ENCODE data around the gene LILRA5.
"Not testable (repeated sequence)": the region's sequence is repeated elsewhere in the genome, so short reads cannot be mapped to it uniquely, and the experiment has no call there.

LILRA5 gene

DNA sequence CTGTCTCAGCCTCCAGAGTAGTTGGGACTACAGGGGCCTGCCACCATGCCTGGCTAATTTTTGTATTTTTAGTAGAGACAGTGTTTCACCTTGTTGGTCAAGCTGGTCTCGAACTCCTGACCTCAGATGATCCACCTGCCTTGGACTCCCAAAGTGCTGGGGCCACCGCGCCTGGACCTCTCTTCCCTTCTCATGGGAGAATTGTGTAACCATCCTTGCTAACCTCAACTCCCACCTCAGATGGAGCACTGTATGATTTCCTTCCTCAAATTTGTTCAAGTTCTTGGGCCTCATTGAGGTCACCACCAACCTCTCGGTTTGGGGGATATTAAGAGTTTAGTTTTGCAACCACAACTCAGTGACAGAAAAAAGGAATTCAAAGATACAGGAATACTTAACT is 10.7 kb downstream of the LILRA5 start:
- no peak for DNase-seq (ENCODE audit: low read depth)

DNA sequence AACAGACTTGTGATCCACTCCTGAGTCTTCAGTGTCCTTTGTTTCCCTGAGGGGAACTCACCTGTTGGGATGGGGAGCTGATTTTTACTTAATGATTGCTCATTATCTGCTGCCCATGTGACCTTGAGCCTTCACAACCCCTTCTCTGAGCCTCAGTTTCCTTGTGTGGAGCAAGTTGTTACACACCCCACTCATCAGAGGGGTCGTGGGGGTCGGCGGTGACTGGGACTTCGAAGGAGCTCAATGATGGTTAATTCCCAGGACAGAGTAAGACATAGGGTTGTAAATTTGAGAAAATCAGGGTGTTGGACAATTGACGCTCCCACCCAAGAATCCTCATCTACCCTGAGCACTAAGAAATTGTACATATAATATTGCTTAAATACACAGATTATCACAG is 13.5 kb downstream of the LILRA5 start:
- no peak for DNase-seq (ENCODE audit: low read depth)

DNA sequence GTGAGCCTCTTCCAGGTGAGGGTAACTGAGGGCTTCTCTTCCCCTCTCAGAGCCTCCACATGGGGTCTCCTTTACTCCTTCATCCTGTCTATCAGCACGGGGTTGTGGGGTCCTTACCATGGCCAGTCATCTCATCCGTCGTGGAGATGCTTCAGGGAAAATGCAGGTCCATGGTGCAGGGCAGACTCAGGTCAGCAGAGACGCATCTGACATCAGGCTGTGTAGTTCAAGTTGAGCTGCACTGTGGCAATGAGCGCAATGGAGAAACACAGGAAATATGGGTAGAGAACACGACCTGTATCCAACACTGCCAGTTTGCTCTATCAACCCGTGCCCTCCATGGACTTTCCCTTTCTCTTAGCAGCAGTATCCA is 13.9 kb downstream of the LILRA5 start:
- no peak for DNase-seq (ENCODE audit: low read depth)

GRCh38 chr19:54298357-54299125 is 14.4 kb downstream of the LILRA5 start:
- DNase-seq (ENCODE audit: low read depth), result no peak

DNA sequence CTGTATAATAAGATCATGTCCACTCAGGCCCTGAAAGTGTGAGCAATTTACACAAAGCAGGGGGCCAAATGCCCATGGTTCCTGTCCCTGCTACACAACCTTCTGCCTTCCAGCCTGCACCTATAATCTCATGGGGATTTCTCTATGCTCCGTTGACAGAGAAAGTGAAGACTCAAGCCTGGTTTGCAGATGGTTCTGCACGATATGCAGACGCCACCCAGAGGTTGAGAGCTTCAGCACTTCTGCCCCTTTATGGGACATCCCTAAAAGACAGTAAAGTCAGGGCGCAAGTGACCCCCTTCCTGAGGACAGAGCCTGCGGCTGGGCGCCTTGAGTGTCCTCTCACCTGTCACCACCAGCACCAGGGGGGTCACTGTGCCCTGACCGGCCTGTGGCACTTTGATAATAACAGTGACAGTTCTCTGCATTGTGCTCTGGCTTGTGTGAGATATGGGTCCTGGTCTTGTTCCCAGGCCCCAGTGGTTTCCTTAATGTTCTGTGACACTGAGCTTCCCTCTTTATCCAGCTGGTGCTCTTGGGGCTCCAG is 15.1 kb downstream of the LILRA5 start:
- DNase-seq (ENCODE audit: low read depth), result no peak

- DNase-seq (ENCODE audit: low read depth), result no peak
These were observed 18.4 kb downstream of the LILRA5 start for GRCh38 chr19:54294539-54294938.

DNA sequence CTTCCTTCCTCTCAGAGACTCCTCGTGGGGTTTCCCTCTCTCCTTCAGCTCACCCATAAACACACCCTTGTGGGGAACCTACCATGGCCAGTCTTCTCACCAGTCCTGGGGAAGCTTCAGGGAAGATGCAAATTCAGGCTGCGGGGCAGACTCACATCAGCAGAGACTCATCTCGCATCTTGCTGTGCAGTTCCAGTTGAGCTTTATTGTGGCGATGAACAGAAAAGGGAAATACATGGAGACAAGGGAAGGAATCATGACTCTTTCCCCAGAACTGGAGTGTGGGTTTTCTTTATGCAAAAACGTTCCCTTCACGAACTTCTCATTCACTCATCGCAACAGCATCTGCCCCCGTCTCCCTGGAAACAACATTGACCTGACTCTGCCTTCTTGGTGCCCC is 23.8 kb downstream of the LILRA5 start:
- not testable (repeated sequence) for DNase-seq (ENCODE audit: low read depth)

DNA sequence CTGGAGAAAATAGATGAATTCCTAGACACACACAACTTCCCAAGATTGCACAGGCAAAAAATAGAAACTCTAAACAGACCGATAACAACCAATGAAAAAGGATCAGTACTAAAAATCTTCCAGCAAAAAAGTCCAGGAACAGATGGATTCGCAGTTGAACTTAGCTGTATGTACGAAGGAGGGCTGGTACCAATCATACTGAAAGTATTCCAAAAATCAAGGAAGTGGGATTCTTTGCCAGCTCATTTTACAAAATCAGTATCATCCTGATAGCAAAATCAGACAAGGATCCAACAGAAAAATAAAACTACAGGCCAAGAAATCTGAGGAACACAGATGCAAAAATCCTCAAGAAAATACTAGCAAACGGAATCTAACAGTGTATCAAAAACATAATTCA is 25.5 kb downstream of the LILRA5 start:
- no peak for DNase-seq (ENCODE audit: low read depth)

- DNase-seq (ENCODE audit: low read depth), result not testable (repeated sequence)
These were observed 26.7 kb downstream of the LILRA5 start for GRCh38 chr19:54286283-54286682.

DNA sequence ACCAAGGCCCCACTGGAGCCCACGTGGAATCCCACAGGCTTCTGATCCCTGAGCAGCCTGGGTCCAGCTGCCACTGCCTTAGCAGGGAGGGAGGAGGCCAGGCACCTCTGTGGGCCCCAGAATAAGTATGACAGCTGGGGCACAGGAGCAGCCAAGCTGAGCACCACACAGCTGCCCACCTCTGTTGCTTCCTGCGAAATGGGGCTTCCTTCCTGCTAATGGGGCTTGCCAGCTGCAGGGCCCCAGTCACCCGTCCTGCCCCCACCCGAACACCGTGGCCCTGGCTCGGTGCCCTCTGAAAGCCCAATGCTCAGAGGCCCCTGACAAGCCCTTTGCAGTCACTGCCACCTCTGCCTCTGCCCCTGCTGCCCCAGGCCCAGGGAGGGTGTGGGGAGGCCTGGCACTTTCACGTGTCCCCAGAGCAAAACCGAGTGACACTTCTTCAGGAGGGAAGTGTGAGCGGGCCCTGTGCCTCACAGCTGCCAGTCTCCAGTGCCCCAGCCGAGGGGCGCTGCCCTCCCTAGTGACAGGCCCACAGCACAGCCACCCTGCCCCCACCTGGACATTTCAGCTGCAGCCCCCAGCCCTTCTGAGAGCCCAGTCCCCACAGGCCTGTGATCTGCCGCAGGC is 27.4 kb downstream of the LILRA5 start:
- DNase-seq (ENCODE audit: low read depth), result not testable (repeated sequence)

DNA sequence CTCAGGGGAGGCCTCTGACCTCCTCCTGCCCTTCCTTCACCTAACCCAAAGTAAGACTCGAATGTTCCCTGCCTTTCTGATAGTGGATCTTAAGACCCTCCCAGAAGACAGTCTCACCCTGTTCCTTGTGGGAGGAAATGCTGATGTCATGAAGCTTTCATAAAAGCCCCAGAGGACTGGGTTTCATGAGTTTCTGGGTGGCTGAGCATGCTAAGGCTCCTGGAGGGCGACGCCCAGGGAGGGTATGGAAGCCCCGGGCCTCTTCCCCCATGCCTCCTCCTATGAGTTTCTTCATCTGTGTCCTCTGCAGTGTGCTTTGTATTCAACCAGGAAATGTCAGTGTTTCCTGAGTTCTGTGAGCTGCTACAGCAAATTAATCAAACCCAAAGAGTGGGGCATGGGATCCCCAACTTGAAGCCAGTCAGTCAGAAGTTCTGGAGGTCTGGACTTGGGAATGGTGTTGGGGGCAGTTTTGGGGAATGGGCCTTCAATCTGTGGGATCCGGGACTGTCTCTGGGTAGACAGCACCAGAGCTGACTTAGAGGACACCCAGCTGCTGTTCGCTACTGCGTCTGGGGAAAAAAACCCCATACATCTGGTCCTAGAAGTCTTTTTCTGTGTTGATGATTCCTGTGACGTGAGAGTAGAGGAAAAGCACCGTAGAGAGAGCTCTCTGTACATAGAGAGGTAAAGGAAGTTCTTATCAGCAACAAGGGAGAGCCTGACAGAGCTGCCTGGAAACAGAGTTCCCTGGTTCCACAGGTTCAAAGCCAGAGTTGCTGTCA is 30.1 kb downstream of the LILRA5 start:
- DNase-seq (ENCODE audit: low read depth), result no peak

DNA sequence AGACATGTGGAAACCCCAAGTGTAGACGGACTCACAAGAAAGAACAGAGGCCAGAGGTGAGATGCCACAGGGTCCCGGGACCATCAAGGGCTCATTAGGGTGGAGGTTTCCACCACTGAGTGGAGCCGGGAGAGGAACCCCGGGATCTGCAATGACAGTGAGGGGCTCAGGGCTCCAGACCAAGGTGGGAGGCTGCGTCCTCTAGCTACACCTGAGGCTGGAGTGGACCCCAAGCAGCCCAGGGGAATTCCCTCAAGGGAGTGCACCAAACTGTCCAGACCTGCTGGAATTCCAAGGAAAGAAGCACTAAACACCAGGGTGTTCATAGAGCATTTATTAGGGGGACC is 31.3 kb downstream of the LILRA5 start:
- not testable (repeated sequence) for DNase-seq (ENCODE audit: low read depth)

DNA sequence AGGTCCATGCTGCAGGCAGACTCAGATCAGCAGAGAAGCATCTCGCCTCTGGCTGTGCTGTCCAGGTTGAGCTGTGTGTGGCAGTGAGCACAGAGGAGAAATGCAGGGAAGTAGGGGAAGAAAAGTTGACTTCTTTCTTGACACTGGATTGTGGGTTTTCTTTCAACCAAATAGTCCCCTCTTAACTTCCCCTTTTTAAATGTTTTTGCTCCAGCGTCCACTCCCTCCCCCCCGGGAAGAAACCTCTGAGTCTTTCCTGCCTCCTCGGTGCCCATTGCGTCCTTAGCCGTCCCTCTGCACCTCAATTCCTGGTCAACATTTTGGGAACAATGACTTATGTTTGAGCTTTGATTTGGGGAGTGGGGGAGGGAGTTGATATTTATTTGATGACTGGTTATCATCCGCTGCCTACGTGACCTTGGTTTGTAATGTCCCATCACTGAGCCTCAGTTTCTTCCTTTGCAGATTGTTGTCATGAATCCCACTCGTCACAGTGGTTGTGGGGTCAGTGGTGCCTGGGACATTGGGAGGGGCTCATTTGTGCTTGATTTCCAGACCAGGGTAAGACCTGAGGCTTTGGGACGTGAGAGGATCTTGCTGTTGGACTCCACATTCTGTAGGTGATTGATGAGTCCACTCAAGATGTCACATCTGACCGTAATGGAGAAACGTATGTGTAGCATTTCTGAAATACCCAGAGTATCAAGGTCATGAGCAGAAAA is 31.8 kb downstream of the LILRA5 start, which contains the start of gene LILRB2:
LILRB2 (minus strand) TSS at position 104 of the 722 bp plus-strand sequence. CDS start 614 bp downstream, outside the sequence.
- DNase-seq (ENCODE audit: low read depth), result no peak

DNA sequence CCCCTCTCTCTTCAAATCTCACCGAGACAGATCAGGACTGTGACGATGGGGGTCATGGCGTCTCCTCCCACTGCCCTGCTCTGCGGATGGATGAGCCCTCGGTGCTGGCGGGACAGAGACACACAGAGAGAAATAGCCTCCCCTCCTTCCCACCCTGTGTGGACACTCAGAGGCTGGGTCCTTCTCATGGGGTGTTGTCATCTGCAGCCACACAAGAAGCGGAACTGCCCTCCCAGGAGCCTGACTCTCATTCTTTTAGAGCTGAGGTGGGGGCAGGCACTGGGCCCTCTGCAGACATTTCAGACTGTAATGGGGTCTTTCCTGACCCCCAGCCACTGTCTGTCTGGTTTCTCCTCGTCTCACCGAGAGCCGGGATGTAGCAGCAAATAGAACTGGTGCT is 32.5 kb downstream of the LILRA5 start:
- DNase-seq (ENCODE audit: low read depth), result not testable (repeated sequence)

DNA sequence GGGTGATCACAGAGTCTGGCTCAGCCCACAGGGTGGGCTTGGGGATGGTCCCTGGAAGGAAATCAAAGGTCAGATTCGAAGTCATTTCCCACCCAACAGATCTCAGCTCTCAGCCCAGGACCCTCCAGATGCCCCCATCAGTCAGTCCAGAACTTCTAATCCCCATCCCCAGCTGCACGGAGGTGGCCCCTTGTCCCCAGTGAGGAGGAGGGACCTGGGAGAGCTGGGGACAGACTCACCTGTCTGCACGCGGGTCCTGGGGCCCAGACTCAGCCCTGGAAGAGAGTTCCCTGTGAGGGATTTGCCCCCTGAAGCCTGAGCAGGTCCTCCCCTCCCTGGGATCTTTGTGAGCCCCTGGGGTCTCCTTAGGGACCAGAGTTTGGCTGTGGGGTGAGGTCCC is 32.9 kb downstream of the LILRA5 start:
- not testable (repeated sequence) for DNase-seq (ENCODE audit: low read depth)

- no peak for DNase-seq (ENCODE audit: low read depth)
These were observed 33.5 kb downstream of the LILRA5 start for GRCh38 chr19:54279406-54279962.

DNA sequence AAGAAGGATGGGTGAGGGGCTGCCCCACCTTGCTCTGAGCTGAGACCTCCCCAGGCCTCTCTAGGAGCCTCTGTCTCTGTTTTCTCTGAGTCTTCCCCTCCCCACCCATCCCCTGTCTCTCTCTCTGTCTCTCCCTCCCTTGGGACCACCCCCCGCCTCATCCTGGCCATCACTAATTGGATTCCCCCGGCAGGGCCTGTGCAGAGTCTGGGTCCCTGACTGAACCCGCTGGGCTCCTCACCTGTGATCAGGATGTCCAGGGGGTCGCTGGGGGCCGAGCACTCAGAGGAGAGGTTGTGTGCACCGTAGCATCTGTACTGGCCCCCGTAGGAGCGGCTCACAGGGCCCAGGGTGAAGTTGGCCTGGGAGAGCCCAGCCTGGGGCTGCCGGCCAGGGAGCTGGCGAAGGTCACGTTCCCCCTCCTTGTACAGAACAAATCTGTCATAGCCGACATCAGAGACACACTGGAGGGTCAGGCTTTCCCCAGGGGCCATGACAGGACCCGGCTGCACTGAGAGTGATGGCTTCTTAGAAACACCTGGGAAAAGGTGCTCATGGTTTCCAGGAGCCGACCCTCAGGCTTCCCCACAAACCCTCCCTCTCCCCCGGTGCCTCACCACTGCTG is 34.3 kb downstream of the LILRA5 start:
- DNase-seq (ENCODE audit: low read depth), result not testable (repeated sequence)

GRCh38 chr19:54278056-54278455 is 34.9 kb downstream of the LILRA5 start:
- not testable (repeated sequence) for DNase-seq (ENCODE audit: low read depth)

GRCh38 chr19:54277111-54277615 is 35.8 kb downstream of the LILRA5 start:
- not testable (repeated sequence) for DNase-seq (ENCODE audit: low read depth)

GRCh38 chr19:54275951-54276350 is 37.0 kb downstream of the LILRA5 start:
- DNase-seq (ENCODE audit: low read depth), result no peak

GRCh38 chr19:54274516-54274915 is 38.5 kb downstream of the LILRA5 start:
- not testable (repeated sequence) for DNase-seq (ENCODE audit: low read depth)
